Stomach smooth muscle (tissue), 2 donors: ENCODE results near the gene DAPK1.

ENCODE experiments used
- H3K27ac ChIP-seq: one replicate; pipeline ENCODE4 v1.7.0; 2013; ENCODE audit warnings: mild to moderate bottlenecking, low read length, inconsistent platforms
- H3K27me3 ChIP-seq, 2 donors: one replicate each; pipeline ENCODE4 v1.7.0; 2013; ENCODE audit warnings: low read length in 2 of 2; ENCODE audit not compliant: insufficient read depth in 2 of 2, control insufficient read depth in 1 of 2
- H3K36me3 ChIP-seq, 2 donors: one replicate each; pipeline ENCODE4 v1.7.0; 2013; ENCODE audit warnings: low read length in 2 of 2; ENCODE audit not compliant: control insufficient read depth in 2 of 2, insufficient read depth in 2 of 2
- H3K4me1 ChIP-seq: one replicate; pipeline ENCODE4 v1.7.0; 2013; ENCODE audit warnings: low read length; ENCODE audit not compliant: control insufficient read depth, insufficient read depth
- H3K4me3 ChIP-seq, 2 donors: one replicate each; pipeline ENCODE4 v1.7.0; 2013; ENCODE audit warnings: low read length in 2 of 2
- H3K9ac ChIP-seq, 2 donors: one replicate each; pipeline ENCODE4 v1.7.0; 2013; ENCODE audit warnings: low read length in 2 of 2, mild to moderate bottlenecking in 1 of 2
- H3K9me3 ChIP-seq, 2 donors: one replicate each; pipeline ENCODE4 v1.7.0; 2013; ENCODE audit warnings: low read length in 2 of 2; ENCODE audit not compliant: control insufficient read depth in 2 of 2
- donor health status: healthy.
- donor health status: Pancreatic carcinoma.

The DAPK1 gene

DNA sequence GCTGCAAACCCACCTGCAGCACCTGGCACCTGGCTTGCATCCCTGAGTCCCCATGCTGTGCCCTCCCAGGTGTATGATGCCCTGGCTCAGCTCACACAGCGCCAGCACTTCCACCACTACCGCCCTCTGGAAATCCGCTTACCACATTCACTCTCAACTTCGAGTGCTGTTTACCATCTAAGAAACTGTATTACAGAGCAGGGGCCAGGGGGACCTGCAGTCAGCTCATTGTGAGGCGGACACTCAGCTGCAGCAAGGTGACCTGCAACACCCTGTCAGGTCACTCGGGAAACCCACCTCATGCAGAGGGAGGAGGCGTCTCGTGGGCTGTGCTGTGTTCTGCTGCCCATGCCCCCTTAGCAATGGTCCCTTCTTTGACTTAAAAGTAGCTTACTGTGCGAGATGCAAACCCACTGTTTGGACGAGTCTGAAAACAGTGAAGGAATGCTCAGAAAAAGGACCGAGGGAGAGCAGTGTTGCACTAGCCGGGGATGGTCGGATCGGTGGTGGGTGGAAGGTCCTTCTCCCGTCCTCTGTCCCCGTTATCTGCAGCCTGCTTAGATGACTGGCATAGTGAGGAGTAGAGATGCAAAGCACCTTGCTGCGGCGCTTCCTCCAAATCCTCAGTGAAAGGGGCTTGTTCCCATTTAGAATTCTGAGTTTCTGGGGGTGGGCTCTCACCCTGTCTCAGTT lies 173.1 kb downstream of the DAPK1 start:
- H3K36me3 ChIP-seq = peaks cover 40 to 48% of the 10 kb centered on the region in 2 donors
- peaks cover 0 to 4% of the 10 kb centered on the region in 2 donors for H3K9me3 ChIP-seq
- H3K4me1 ChIP-seq = peaks cover 5% of the 10 kb centered on the region
- no peak overlapping the region for H3K27ac ChIP-seq
- no peak overlapping the region for H3K4me3 ChIP-seq
- H3K9ac ChIP-seq = no peak overlapping the region
- H3K27me3 ChIP-seq = no peaks in the 10 kb centered on the region

DNA sequence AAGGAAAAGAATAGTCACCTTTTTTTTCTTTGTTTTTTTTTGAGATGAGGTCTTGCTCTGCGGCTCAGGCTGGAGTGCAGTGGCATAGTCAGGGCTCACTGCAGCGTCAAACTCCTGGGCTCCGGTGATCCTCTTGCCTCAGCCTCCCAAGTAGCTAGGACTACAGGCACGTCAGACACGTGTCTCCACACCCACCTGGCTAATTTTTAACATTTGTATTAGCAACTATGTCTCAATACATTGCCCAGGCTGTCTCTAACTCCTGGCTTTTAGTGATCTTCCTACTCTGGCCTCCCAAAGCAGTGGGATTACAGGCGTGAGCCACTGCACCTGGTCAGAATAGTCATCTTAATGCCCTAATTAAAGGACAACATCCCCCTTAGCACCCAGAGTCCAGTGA lies 173.8 kb downstream of the DAPK1 start:
- Histone ChIP-seq H3K4me3 (no peak overlapping the region), H3K9me3 (peaks cover 0 to 4% of the 10 kb centered on the region in 2 donors), H3K36me3 (peaks cover 38 to 44% of the 10 kb centered on the region in 2 donors)

GRCh38 chr9:87671925-87672324 lies 174.3 kb downstream of the DAPK1 start:
- Histone ChIP-seq H3K27me3 (no peaks in the 10 kb centered on the region), H3K4me3 (no peak overlapping the region), H3K9ac (no peak overlapping the region), H3K4me1 (peaks cover 10% of the 10 kb centered on the region), H3K27ac (no peak overlapping the region), H3K36me3 (peaks cover 38 to 41% of the 10 kb centered on the region in 2 donors), H3K9me3 (peaks cover 0 to 1% of the 10 kb centered on the region in 2 donors)

More for the DNA sequence above, 173.8 kb downstream of the DAPK1 start:
- Histone ChIP-seq H3K4me1 (peaks cover 5% of the 10 kb centered on the region), H3K27ac (no peak overlapping the region), H3K9ac (no peak overlapping the region), H3K27me3 (no peaks in the 10 kb centered on the region)

DNA sequence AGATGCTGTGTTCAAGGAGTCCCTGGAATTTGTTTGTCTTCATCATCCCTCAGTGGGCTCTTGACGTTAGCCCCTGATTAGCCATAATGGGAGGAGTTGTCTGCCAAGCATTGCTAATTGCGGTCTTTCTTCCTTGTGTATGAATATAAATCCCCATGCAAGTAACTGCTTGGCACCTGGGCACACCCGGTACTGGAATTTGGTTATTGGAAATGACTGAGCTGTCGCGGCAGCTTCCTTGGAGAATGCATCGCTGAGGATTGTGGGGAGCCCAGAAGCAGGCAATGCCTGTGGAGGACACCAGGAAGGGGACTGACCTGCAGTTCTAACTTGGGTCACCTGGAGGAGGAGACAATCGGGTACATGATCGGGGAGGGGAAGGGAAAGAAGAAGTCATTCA lies 174.9 kb downstream of the DAPK1 start:
- peaks cover 38% of the 10 kb centered on the region in 2 donors for H3K36me3 ChIP-seq
- H3K9me3 ChIP-seq = no peaks in the 10 kb centered on the region
- H3K4me1 ChIP-seq = peaks cover 14% of the 10 kb centered on the region
- H3K27ac ChIP-seq = no peak overlapping the region
- no peaks in the 10 kb centered on the region for H3K27me3 ChIP-seq
- H3K4me3 ChIP-seq = no peak overlapping the region
- no peak overlapping the region for H3K9ac ChIP-seq

DNA sequence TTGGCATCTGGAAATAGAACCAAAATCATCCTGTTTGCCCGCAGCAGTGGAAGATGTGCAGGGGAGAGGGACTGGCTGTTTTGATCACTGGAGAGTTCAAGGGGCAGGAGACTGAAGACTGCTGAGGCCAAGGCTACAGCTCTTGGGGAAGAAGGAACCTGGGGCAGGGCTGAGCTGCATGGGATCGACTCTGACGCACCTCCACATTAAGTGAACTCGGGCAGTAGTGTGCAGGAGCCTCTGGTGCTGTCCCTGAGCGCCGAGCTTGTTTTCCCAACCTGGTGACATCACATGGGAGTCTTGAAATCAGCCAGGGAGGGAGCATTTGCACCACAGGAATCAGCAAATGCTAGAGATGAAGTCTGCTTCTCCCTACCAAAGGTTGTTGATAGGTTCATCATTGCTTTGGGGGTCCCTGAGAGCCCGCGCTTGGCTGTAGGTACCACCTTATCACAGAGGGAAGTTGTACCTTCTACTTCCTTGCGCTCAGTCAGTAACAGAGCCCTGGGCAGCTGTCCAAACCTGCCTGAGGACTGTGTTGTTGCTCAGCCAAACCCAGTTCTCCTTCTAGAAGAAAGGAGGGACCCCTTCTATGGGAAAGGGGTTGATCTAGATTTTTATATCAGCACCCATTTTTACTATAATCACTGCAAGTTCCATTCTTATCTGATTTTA lies 175.9 kb downstream of the DAPK1 start:
- peaks cover 19% of the 10 kb centered on the region for H3K4me1 ChIP-seq
- H3K9ac ChIP-seq = no peak overlapping the region
- peaks cover 31 to 34% of the 10 kb centered on the region in 2 donors for H3K36me3 ChIP-seq
- H3K27ac ChIP-seq = no peak overlapping the region
- no peak overlapping the region for H3K4me3 ChIP-seq
- H3K27me3 ChIP-seq = no peaks in the 10 kb centered on the region
- H3K9me3 ChIP-seq = no peaks in the 10 kb centered on the region

DNA sequence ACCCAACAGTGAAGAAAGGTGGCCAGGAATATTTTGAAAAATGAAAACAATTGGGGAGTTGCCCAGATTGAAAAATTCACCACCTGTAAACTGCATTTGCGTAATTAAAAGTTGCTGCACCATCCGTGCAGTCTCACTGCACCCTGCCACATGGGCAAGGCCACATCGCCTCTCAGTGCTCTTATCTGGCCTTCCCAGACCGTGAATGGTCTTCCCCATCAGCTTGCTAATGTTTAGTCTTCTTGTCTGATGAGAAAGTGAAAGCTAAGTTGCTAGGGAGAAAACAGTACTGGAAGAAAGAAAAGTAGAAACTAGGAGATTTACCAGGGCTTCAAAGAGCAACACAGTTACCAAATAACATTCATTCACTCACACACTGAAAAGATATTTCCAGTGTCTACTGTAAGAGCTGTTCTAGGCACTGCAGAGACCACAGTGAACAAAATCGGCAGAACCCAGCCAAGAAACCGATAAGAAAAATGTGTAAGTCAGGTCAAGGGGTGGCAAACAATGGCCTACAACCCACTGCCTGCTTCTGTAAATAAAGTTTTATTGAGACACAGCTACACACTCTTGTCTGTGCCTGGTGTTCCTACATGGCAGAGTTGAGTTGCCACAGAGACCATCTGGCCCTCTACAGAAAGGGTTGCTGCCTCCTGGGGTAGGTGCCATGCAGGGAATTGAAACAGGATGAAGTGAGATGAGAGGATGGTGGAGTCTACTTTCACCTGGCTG lies 177.1 kb downstream of the DAPK1 start:
- Histone ChIP-seq H3K4me1 (peaks cover 22% of the 10 kb centered on the region), H3K4me3 (no peak overlapping the region), H3K36me3 (peaks cover 25 to 27% of the 10 kb centered on the region in 2 donors), H3K9me3 (no peaks in the 10 kb centered on the region), H3K27ac (no peak overlapping the region), H3K9ac (no peak overlapping the region), H3K27me3 (no peaks in the 10 kb centered on the region)

- Histone ChIP-seq H3K9me3 (no peaks in the 10 kb centered on the region), H3K36me3 (peaks cover 15 to 22% of the 10 kb centered on the region in 2 donors), H3K4me3 (no peak overlapping the region), H3K9ac (no peak overlapping the region), H3K27ac (peak overlapping the region; percentile 18), H3K4me1 (peaks cover 22% of the 10 kb centered on the region), H3K27me3 (no peaks in the 10 kb centered on the region)
Measured at GRCh38 chr9:87675906-87676515, 178.3 kb downstream of the DAPK1 start.

- Histone ChIP-seq H3K4me3 (peak overlapping the region in 1 of 2 donors; percentile 3), H3K9ac (no peak overlapping the region)
Measured at GRCh38 chr9:87676976-87677775, 179.5 kb downstream of the DAPK1 start.

DNA sequence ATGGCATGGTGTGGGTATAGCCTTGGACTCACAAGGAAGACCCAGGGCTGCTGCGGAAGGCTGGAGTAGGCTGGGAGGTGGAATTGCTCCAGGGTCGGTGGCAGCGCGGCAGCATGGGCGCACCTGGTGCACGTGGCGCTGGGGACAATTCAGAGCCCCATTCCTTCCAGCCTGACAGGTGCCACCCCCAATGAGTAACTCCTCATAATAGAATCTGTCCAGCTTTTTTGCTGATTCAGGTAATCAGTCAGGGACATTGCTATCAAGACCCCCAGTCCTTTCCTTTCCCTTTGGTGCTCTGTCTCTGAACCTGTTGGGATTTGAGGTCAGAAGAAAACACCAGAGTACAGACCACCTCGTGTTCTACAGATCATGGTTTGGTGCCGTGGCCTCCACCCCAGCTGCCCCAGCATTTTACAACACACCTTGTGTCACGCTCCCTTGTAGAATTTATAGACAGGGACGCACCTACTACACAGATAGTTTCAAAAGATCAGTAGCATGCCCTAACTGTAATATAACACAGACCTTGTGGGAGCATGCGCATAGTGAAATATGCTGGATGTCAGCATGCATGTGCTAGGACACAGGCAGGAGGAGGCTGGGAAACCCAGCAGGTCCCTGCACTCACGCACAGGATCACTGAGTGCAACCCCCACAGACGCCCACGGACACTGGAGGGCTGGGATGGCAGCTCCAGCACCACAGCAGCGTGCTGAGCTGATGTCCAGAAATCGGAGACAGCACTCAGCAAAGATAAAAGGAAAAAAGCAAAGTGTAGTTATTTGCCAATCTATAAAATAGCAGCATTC lies 180.3 kb downstream of the DAPK1 start:
- Histone ChIP-seq H3K27ac (no peak overlapping the region), H3K4me3 (no peak overlapping the region), H3K36me3 (peaks cover 19 to 21% of the 10 kb centered on the region in 2 donors), H3K27me3 (no peaks in the 10 kb centered on the region), H3K9me3 (no peaks in the 10 kb centered on the region), H3K9ac (no peak overlapping the region), H3K4me1 (peaks cover 22% of the 10 kb centered on the region)

More at GRCh38 chr9:87676976-87677775, 179.5 kb downstream of the DAPK1 start:
- peaks cover 22% of the 10 kb centered on the region for H3K4me1 ChIP-seq
- no peaks in the 10 kb centered on the region for H3K27me3 ChIP-seq
- H3K9me3 ChIP-seq = no peaks in the 10 kb centered on the region
- H3K27ac ChIP-seq = peak overlapping the region; percentile 18
- peaks cover 17 to 24% of the 10 kb centered on the region in 2 donors for H3K36me3 ChIP-seq
